CD4-positive, alpha-beta T cell (primary cell): ENCODE measurements around the gene SLX1A. TPM values are rescaled to one million over a fixed set of nuclear protein-coding genes. Genes with fewer than 3 reads are reported as not detected.
A peak's percentile ranks its signal among the peaks of the same experiment; 100 is the strongest.
"Not testable (repeated sequence)": the region's sequence is repeated elsewhere in the genome, so short reads cannot be mapped to it uniquely, and the experiment has no call there.

Source experiments
- ATAC-seq: fragments of 200-7000 bp; cut with Tn5 transposase; one replicate; pipeline ENCODE4 v1.10.0; 2022; ENCODE audit warnings: mild to moderate bottlenecking; ENCODE audit not compliant: poor library complexity
- CTCF ChIA-PET: fragments of 350-600 bp; sonication (Branson Sonifier 250); formaldehyde crosslinking; loops from one replicate; lab custom pipeline; 2021; ENCODE audit warnings: antibody characterized with exemption, inconsistent platforms; lab: Charles Lee
- POLR2A ChIA-PET: fragments of 350-600 bp; sonication (Branson Sonifier 250); formaldehyde crosslinking; loops from one replicate; lab custom pipeline; 2021; ENCODE audit warnings: antibody characterized with exemption, inconsistent platforms; lab: Charles Lee
- DNase-seq, 14 experiments: peaks; one replicate each; pipeline ENCODE4 v3.0.0-alpha.2; 2013 to 2020; ENCODE audit warnings: mixed read lengths in 2 of 14
- H3K27ac ChIP-seq, 2 donors: one replicate each; pipeline versions ENCODE4 v1.5.1 to v1.7.0; 2013; ENCODE audit warnings: low read length in 2 of 2, low read depth in 1 of 2, mild to moderate bottlenecking in 1 of 2
- H3K27me3 ChIP-seq, 2 experiments: 1 replicate in 1 of 2; 2 replicates in 1 of 2; pipeline versions ENCODE4 v1.6.1 to v1.7.0; 2013; ENCODE audit warnings: low read length in 2 of 2, control low read depth in 1 of 2, mild to moderate bottlenecking in 1 of 2, moderate library complexity in 1 of 2; ENCODE audit not compliant: insufficient read depth in 2 of 2, control insufficient read depth in 1 of 2
- H3K36me3 ChIP-seq: one replicate; pipeline ENCODE4 v1.6.1; 2013; ENCODE audit warnings: low read length, control low read depth; ENCODE audit not compliant: insufficient read depth
- H3K4me1 ChIP-seq: one replicate; pipeline ENCODE4 v1.6.1; 2013; ENCODE audit warnings: low read length, control low read depth; ENCODE audit not compliant: insufficient read depth
- H3K4me3 ChIP-seq: one replicate; pipeline ENCODE4 v1.5.1; 2013; ENCODE audit warnings: mild to moderate bottlenecking, low read length, moderate library complexity
- H3K9me3 ChIP-seq, 2 experiments: 1 replicate in 1 of 2; 2 replicates in 1 of 2; pipeline versions ENCODE4 v1.6.1 to v1.7.0; 2013; ENCODE audit warnings: low read length in 2 of 2, mild to moderate bottlenecking in 2 of 2, control low read depth in 1 of 2, moderate library complexity in 1 of 2; ENCODE audit not compliant: control insufficient read depth in 1 of 2, insufficient read depth in 1 of 2
- H3K27ac Mint-ChIP-seq: one replicate; pipeline ENCODE4 v1.8.0; 2020; ENCODE audit warnings: mixed read lengths
- H3K27me3 Mint-ChIP-seq: one replicate; pipeline ENCODE4 v1.8.0; 2021; ENCODE audit warnings: mixed read lengths
- H3K36me3 Mint-ChIP-seq: one replicate; pipeline ENCODE4 v1.8.0; 2021; ENCODE audit warnings: low read depth, mixed read lengths
- H3K4me1 Mint-ChIP-seq: one replicate; pipeline ENCODE4 v1.8.0; 2021; ENCODE audit warnings: low read depth, mixed read lengths
- H3K4me3 Mint-ChIP-seq: one replicate; pipeline ENCODE4 v1.8.0; 2020; ENCODE audit warnings: mild to moderate bottlenecking, mixed read lengths
- H3K9me3 Mint-ChIP-seq: one replicate; pipeline ENCODE4 v1.8.0; 2020; ENCODE audit warnings: mixed read lengths
- intact Hi-C, 2 experiments: fragments of 100-400 bp; cut with DNase I in 1 of 2; cut with micrococcal nuclease in 1 of 2; formaldehyde crosslinking; loops; one replicate each; pipeline versions ENCODE4 v1.15.1 to v1.9.0; 2023 to 2025; cut with DNase I, micrococcal nuclease
- total RNA-seq, 174 experiments: library from RNA in 2 of 174; stranded (reverse) in 2 of 174; gene quantifications; one replicate each; pipeline ENCODE4 v1.2.3 and lab custom pipeline; 2021 to 2026
- TF ChIP-seq, protein P1 (sequence below): fragments of 200-600 bp; IDR thresholded peaks from one replicate; pipeline ENCODE4 v1.8.0; 2022; ENCODE audit warnings: antibody characterized with exemption, mild to moderate bottlenecking

The SLX1A gene
- total RNA-seq, 2 experiments from 2014 or later, result 18.4 to 28.0 TPM

DNA sequence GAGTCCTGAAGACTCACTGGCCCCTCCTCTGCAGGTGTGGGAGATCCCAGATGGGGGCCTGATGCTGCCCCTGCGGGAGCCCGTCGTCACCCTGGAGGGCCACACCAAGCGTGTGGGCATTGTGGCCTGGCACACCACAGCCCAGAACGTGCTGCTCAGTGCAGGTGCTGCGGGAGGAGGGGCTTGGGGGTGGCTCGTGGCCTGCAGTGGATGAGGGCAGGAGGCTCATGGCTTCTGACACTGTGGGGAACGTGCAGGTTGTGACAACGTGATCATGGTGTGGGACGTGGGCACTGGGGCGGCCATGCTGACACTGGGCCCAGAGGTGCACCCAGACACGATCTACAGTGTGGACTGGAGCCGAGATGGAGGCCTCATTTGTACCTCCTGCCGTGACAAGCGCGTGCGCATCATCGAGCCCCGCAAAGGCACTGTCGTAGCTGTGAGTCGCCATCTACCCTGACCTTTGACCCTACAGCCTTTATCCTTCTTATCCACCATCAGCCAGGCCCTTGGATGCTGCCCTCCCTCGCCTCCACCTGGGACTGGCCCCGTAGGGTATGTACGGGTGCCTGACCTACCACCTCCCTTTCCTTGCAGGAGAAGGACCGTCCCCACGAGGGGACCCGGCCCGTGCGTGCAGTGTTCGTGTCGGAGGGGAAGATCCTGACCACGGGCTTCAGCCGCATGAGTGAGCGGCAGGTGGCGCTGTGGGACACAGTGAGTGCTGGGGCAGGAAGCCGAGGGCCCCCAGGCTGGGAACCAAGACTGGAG, 6.7 kb upstream of the SLX1A start:
- H3K4me3 Mint-ChIP-seq, result peak overlapping the region; percentile 99
- H3K27ac ChIP-seq, result peak overlapping the region; percentile 76 to 96
- peak overlapping the region; percentile 98 for H3K27ac Mint-ChIP-seq
- peaks cover 44% of the 10 kb centered on the region for H3K36me3 Mint-ChIP-seq
- peak overlapping the region; percentile 100 for H3K4me3 ChIP-seq
- no peaks in the 10 kb centered on the region for H3K27me3 ChIP-seq
- TF ChIP-seq, protein P1, sequence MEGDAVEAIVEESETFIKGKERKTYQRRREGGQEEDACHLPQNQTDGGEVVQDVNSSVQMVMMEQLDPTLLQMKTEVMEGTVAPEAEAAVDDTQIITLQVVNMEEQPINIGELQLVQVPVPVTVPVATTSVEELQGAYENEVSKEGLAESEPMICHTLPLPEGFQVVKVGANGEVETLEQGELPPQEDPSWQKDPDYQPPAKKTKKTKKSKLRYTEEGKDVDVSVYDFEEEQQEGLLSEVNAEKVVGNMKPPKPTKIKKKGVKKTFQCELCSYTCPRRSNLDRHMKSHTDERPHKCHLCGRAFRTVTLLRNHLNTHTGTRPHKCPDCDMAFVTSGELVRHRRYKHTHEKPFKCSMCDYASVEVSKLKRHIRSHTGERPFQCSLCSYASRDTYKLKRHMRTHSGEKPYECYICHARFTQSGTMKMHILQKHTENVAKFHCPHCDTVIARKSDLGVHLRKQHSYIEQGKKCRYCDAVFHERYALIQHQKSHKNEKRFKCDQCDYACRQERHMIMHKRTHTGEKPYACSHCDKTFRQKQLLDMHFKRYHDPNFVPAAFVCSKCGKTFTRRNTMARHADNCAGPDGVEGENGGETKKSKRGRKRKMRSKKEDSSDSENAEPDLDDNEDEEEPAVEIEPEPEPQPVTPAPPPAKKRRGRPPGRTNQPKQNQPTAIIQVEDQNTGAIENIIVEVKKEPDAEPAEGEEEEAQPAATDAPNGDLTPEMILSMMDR, result peak; percentile 84
- H3K9me3 ChIP-seq, result no peaks in the 10 kb centered on the region
- peaks cover 49% of the 10 kb centered on the region for H3K4me1 ChIP-seq
- no peaks in the 10 kb centered on the region for H3K27me3 Mint-ChIP-seq
- peaks cover 43% of the 10 kb centered on the region for H3K36me3 ChIP-seq
- H3K9me3 Mint-ChIP-seq, result no peaks in the 10 kb centered on the region
- ATAC-seq, result peak; percentile 16
- peak; percentile 85 to 95 (median 88) for DNase-seq
- intact Hi-C loops, result no loop called here
- ChIA-PET POLR2A (interaction anchor here (0.7 to 6.0 kb wide), 10 partner anchors 36 to 472 kb away, joined by 3 to 163 read pairs (median 8); partner anchors contain the start of genes ALDOA, FBRS, PPP4C and SEPTIN1), CTCF (interaction anchor here (3.5 kb wide), 1 partner anchor 95 kb away, joined by 15 read pairs; the partner anchor contains the start of gene TBX6)
- peaks cover 30% of the 10 kb centered on the region for H3K4me1 Mint-ChIP-seq

DNA sequence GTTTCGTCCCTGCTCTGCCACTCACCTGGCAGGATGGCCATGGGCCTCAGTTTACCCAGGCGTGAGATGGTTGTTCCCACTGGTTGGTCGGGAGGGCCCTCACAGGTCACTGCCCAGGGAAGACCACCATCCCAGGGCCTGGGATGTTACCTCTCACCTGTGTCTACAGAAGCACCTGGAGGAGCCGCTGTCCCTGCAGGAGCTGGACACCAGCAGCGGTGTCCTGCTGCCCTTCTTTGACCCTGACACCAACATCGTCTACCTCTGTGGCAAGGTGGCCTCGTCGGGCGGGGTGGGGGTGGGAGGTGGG, 6.2 kb upstream of the SLX1A start:
- H3K4me3 ChIP-seq, result peak overlapping the region; percentile 100

DNA sequence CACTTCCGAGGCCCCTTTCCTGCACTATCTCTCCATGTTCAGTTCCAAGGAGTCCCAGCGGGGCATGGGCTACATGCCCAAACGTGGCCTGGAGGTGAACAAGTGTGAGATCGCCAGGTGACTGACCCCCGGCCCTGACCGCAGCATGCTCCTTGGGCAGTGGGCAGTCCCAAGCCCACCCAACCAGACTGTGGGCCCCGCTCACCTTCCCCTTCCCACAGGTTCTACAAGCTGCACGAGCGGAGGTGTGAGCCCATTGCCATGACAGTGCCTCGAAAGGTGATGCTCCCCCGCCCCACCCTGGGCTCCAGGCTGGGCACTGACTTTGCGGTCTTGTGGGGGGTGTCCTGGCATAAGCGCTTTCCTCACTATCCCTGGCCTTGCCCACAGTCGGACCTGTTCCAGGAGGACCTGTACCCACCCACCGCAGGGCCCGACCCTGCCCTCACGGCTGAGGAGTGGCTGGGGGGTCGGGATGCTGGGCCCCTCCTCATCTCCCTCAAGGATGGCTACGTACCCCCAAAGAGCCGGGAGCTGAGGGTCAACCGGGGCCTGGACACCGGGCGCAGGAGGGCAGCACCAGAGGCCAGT, 5.6 kb upstream of the SLX1A start:
- Histone ChIP-seq H3K4me1 (peaks cover 40% of the 10 kb centered on the region), H3K27me3 (no peaks in the 10 kb centered on the region), H3K9me3 (no peaks in the 10 kb centered on the region), H3K4me3 (peak overlapping the region; percentile 100), H3K27ac (peak overlapping the region; percentile 29 to 96), H3K36me3 (peaks cover 43% of the 10 kb centered on the region)
- POLR2A ChIA-PET, result interaction anchor here (1.1 to 6.0 kb wide), 2 partner anchors 45 to 123 kb away, joined by 3 to 106 read pairs; partner anchors contain the start of gene ALDOA
- Mint-ChIP-seq H3K36me3 (peaks cover 44% of the 10 kb centered on the region), H3K4me3 (peak overlapping the region; percentile 42), H3K4me1 (peaks cover 22% of the 10 kb centered on the region), H3K27me3 (no peaks in the 10 kb centered on the region), H3K9me3 (no peaks in the 10 kb centered on the region), H3K27ac (peak overlapping the region; percentile 98)
- no peak for ATAC-seq
- intact Hi-C loops, result no loop called here
- CTCF ChIA-PET, result no interaction called here
- TF ChIP-seq, protein P1, result no peak
- DNase-seq, result peak in 3 of 14 experiments; percentile 1 to 38 (median 35)

More for the DNA sequence above, 6.2 kb upstream of the SLX1A start:
- Mint-ChIP-seq H3K27ac (peak overlapping the region; percentile 98), H3K4me3 (peak overlapping the region; percentile 99), H3K4me1 (peaks cover 25% of the 10 kb centered on the region), H3K36me3 (peaks cover 44% of the 10 kb centered on the region), H3K9me3 (no peaks in the 10 kb centered on the region), H3K27me3 (no peaks in the 10 kb centered on the region)
- H3K36me3 ChIP-seq, result peaks cover 43% of the 10 kb centered on the region
- ChIA-PET POLR2A (interaction anchor here (1.1 to 6.0 kb wide), 2 partner anchors 44 to 122 kb away, joined by 3 to 106 read pairs; partner anchors contain the start of gene ALDOA), CTCF (interaction anchor here (3.5 kb wide), 1 partner anchor 96 kb away, joined by 15 read pairs; the partner anchor contains the start of gene TBX6)
- ATAC-seq (no peak), DNase-seq (no peak)
- TF ChIP-seq, protein P1, result peak; percentile 23
- peak overlapping the region; percentile 29 to 96 for H3K27ac ChIP-seq
- H3K9me3 ChIP-seq, result no peaks in the 10 kb centered on the region
- peaks cover 43% of the 10 kb centered on the region for H3K4me1 ChIP-seq
- H3K27me3 ChIP-seq, result no peaks in the 10 kb centered on the region
- intact Hi-C loops, result no loop called here

DNA sequence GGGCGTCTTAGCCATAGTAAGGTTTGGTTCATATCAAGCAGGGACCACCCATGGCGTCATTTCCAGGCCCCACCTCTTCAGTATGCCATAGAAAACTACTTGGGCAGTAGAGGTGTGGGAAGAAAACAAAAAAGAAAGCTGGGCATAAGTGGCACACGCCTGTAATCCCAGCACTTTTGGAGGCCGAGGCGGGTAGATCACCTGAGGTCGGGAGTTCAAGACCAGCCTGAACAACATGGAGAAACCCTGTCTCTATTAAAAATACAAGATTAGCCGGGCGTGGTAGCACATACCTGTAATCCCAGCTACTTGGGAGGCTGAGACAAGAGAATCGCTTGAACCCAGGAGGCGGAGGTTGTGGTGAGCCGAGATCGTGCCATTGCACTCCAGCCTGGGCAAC, 2.5 kb upstream of the SLX1A start:
- H3K9me3 ChIP-seq, H3K4me3 ChIP-seq, H3K4me3 Mint-ChIP-seq, H3K27me3 ChIP-seq, H3K27ac Mint-ChIP-seq, ATAC-seq, H3K9me3 Mint-ChIP-seq, POLR2A ChIA-PET, H3K27ac ChIP-seq, CTCF ChIA-PET, intact Hi-C loops, H3K27me3 Mint-ChIP-seq, DNase-seq: not testable (repeated sequence)
- peaks cover 11% of the 10 kb centered on the region for H3K4me1 Mint-ChIP-seq
- peaks cover 20% of the 10 kb centered on the region for H3K36me3 Mint-ChIP-seq
- Histone ChIP-seq H3K36me3 (peaks cover 23% of the 10 kb centered on the region), H3K4me1 (peaks cover 22% of the 10 kb centered on the region)

DNA sequence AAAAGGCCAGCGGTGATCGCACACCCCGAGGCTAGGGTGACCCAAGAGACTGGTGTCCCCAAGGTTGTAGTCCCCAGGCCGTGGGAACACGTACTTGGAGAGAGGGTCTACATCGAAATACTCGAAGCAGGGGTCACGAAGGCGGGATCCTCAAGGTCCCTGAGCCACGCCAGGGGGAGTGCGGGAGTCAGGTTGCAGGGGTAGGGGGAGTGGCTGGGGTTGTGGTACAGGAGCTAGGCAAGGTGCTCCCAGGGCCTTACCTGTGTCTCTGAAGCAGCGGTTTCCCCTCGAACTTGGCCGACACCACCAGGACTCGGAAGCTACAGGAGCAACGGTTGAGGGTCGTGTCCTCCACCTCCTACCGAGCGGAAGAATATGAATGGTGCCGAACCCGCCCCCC, 577 bp upstream of the SLX1A start:
- peak; percentile 31 for ATAC-seq
- POLR2A ChIA-PET, H3K36me3 ChIP-seq, DNase-seq, H3K27ac Mint-ChIP-seq, H3K27ac ChIP-seq, H3K4me3 ChIP-seq, H3K9me3 ChIP-seq, intact Hi-C loops, H3K27me3 ChIP-seq, H3K9me3 Mint-ChIP-seq, H3K4me3 Mint-ChIP-seq, H3K4me1 Mint-ChIP-seq, H3K27me3 Mint-ChIP-seq, CTCF ChIA-PET, H3K36me3 Mint-ChIP-seq, H3K4me1 ChIP-seq: not testable (repeated sequence)
